SKM-1 (cell line): ENCODE measurements around the gene PCDHGA8.
"Not testable (repeated sequence)": the region's sequence is repeated elsewhere in the genome, so short reads cannot be mapped to it uniquely, and the experiment has no call there.

ENCODE experiments used
- DNase-seq: peaks from one replicate; lab custom pipeline; 2025; ENCODE audit not compliant: unreplicated experiment; lab: John Stamatoyannopoulos, UW

PCDHGA8 gene

DNA sequence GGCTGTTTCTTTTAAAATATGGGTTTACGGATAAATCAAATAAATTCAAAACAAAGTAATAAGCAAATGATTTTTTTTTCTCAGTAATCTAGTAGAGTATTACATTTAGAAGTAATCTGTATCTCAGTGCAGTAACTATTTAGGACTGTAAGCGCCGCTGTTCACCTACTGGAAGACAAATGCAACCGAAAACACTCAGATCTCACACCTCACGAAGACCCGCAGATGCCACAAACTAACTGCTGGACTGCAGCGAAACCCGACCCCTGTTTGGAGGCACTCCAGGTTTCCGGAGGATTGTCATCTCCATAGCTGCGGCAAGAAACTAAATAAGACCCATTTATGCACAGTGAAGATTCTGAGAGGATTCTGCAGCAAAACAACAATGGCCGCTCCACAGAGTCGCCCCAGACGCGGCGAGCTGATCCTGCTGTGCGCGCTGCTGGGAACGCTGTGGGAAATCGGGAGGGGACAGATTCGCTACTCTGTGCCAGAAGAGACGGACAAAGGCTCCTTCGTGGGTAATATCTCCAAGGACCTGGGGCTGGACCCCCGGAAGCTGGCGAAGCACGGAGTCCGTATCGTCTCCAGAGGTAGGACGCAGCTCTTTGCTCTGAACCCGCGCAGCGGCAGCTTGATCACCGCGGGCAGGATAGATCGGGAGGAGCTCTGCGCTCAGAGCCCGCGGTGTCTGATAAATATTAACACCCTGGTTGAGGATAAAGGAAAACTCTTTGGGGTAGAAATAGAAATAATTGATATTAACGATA, at the start of gene PCDHGA8:
TSS of gene PCDHGA8 (plus strand) at position 205 of the 770 bp plus-strand sequence. CDS start at position 386, 181 bp downstream.
- DNase-seq: no peak

DNA sequence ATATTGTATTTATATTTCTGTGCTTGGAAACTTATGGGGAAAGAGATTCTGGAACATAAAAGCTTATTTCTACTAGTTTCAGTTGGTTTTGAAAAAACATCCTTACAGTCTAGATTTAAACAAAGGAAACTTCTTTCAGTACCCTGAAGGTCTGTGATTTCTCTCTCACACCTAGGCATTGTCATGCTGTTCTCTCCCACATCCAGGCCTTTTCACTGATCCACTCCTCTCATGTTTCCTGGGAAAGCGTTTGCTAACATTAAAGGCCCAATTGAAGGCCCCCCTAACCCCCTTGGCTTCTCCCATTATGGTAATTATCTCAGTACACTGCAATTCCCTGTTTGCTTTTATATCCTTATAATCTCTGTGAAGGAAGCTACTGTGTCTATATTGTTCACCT, 49.7 kb upstream of the PCDHGA8 start:
- DNase-seq: no peak

DNA sequence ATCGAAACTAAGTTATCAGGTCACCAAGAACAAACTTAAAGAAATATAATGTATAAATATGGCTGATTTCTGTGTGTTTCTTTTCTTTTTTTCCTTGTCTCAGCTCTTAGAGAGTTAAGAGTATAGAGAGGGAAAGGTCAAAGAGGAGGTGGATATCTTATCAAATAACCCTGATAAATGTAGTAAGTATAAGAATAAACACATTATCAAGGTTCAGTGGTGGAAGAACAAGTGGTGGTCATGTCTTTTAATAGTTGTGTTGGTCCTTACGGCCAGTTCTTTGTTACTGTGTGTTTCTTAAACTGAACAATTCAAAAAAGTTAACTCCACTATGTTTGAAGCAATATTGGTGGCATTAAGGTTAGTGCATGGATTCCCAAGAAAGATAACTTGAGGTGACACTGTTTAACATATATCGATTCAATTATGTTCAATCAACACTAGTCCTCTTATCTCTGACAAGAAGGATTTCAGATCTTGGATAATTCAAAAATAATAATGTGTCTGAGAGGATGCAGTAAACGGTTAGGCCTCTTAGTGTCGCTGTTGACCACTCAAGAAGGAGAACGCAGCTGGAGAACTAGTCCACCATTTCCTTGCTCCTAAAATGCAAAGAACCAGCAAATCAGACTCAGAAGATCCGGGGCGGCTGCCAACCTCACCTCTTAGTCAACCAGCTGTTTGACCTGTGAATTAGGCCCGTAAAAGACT, 49.0 kb upstream of the PCDHGA8 start, which contains the start of gene PCDHGA3:
TSS of gene PCDHGA3 (plus strand) at position 588 of the 711 bp plus-strand sequence. CDS start 205 bp downstream, outside the sequence.
- DNase-seq: no peak

DNA sequence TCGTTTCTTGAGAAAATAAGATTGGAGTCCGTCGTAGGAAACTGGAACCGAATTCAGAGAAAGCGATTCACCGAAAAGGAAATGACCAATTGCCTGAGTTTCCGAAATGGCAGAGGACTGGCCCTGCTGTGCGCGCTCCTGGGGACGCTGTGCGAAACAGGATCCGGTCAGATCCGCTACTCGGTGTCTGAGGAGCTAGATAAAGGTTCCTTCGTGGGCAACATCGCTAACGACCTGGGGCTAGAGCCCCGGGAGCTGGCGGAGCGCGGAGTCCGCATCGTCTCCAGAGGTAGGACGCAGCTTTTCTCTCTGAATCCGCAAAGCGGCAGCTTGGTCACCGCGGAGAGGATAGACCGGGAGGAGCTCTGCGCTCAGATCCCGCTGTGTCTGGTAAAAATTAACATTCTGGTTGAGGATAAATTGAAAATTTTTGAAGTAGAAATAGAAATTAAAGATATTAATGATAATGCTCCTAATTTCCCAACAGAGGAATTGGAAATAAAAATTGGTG, 48.4 kb upstream of the PCDHGA8 start:
- DNase-seq: no peak

DNA sequence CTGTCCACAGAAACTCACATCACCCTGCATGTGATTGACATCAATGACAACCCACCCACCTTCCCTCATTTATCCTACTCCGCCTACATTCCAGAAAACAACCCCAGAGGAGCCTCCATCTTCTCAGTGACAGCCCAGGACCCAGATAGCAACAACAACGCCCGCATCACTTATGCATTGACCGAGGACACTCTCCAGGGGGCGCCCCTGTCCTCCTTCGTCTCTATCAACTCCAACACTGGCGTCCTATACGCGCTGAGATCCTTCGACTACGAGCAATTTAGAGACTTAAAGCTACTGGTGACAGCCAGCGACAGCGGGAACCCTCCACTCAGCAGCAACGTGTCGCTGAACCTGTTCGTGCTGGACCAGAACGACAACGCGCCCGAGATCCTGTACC, 47.1 kb upstream of the PCDHGA8 start:
- no peak for DNase-seq

GRCh38 chr5:141346017-141346416, 46.4 kb upstream of the PCDHGA8 start:
- not testable (repeated sequence) for DNase-seq

- DNase-seq: no peak
Measured at GRCh38 chr5:141349917-141350619, 42.4 kb upstream of the PCDHGA8 start, which contains the start of gene PCDHGB1. PCDHGB1 (plus strand) TSS chr5:141350099; CDS start chr5:141350261, 162 bp downstream.

GRCh38 chr5:141351591-141351990, 40.8 kb upstream of the PCDHGA8 start:
- no peak for DNase-seq

- DNase-seq: no peak
Measured at GRCh38 chr5:141354900-141355469, 37.4 kb upstream of the PCDHGA8 start, which contains the start of gene PCDHGA4. PCDHGA4 (plus strand) TSS chr5:141355021; CDS start chr5:141355108, 87 bp downstream.

GRCh38 chr5:141355641-141356040, 36.8 kb upstream of the PCDHGA8 start:
- no peak for DNase-seq

- no peak for DNase-seq
Measured at GRCh38 chr5:141356133-141356532, 36.3 kb upstream of the PCDHGA8 start.

- no peak for DNase-seq
Measured at GRCh38 chr5:141356950-141357349, 35.5 kb upstream of the PCDHGA8 start.

GRCh38 chr5:141359790-141360426, 32.5 kb upstream of the PCDHGA8 start, which contains the start of gene PCDHGB2:
PCDHGB2 (plus strand) TSS chr5:141359994; CDS start chr5:141360136, 142 bp downstream.
- no peak for DNase-seq

- no peak for DNase-seq
Measured at GRCh38 chr5:141360685-141361084, 31.7 kb upstream of the PCDHGA8 start.

GRCh38 chr5:141362719-141363118, 29.7 kb upstream of the PCDHGA8 start:
- DNase-seq: no peak

- DNase-seq: no peak
Measured at GRCh38 chr5:141363952-141364660, 28.3 kb upstream of the PCDHGA8 start, which contains the start of gene PCDHGA5. PCDHGA5 (plus strand) TSS chr5:141364162; CDS start chr5:141364331, 169 bp downstream.

DNA sequence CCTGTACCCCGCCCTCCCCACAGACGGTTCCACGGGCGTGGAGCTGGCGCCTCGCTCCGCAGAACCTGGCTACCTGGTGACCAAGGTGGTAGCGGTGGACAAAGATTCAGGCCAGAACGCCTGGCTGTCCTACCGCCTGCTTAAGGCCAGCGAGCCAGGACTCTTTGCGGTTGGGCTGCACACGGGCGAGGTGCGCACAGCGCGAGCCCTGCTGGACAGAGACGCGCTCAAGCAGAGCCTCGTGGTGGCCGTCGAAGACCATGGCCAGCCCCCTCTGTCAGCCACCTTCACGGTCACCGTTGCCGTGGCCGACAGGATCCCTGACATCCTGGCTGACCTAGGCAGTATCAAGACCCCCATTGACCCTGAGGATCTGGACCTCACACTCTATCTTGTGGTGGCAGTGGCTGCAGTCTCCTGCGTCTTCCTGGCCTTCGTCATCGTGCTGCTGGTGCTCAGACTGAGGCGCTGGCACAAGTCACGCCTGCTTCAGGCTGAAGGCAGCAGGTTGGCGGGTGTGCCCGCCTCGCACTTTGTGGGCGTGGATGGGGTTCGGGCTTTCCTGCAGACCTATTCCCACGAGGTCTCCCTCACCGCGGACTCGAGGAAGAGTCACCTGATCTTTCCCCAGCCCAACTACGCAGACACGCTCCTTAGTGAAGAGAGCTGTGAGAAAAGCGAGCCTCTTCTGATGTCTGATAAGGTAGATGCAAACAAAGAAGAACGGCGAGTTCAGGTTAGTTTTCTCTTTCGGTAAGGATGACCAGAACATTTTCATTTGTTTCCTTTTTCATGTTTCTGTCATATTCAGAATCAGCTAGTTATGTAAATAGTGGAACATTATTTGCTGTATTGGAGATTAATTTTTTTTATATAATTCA, 26.2 kb upstream of the PCDHGA8 start:
- no peak for DNase-seq
